C4-2B (cell line): ENCODE results near the gene NUDCD3.
A peak's percentile ranks its signal among the peaks of the same experiment; 100 is the strongest.

Source experiments
- CTCF ChIP-seq: fragments of 450-650 bp; conservative IDR thresholded peaks from 2 replicates; pipeline ENCODE4 v1.5.1; 2017; ENCODE audit warnings: mild to moderate bottlenecking
- ZFX ChIP-seq: fragments of 450-650 bp; IDR thresholded peaks from 2 replicates; pipeline ENCODE4 v1.6.1; 2017

DNA sequence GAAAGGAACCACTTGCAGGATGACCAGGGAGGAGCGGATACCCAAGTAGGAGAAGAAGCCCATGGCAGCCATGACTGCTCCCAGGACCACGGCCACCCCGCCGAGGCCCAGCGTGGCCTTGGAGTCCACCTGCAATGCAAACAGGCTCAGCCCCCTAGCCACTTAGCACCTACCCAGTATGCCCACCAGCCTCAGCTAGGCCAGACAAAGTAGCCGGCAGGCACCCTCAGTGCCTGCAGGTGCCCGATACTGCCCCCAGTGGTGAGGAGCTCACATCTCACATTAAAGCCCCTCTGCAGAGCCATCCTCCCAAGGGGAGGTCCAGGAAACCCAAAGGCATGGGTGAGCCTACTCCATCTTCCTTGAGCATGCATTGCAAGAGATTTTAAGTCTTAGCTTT lies 44.0 kb upstream of the NUDCD3 start:
- TF ChIP-seq CTCF (peak; percentile 87), ZFX (no peak)
